Measurements from ENCODE around the gene SGCD.

The SGCD gene

GRCh38 chr5:156589946-156590216 is 262.9 kb downstream of the SGCD start:
- no peak overlapping the region for H3K4me3 ChIP-seq (ENCODE audit: control insufficient read depth, low read depth, low read length)
- DNase-seq (ENCODE audit: low read depth): no peak
- no peak for TF ChIP-seq CTCF (IDR thresholded peaks at IDR 0.05; ENCODE audit: control insufficient read depth, insufficient read depth, low read depth, low read length, missing control alignments)

- no peak overlapping the region for H3K4me3 ChIP-seq (ENCODE audit: control insufficient read depth, low read depth, low read length)
- no peak for DNase-seq (ENCODE audit: low read depth)
- no peak for TF ChIP-seq CTCF (IDR thresholded peaks at IDR 0.05; ENCODE audit: control insufficient read depth, insufficient read depth, low read depth, low read length, missing control alignments)
Measured at GRCh38 chr5:156590978-156591377, 264.0 kb downstream of the SGCD start.

GRCh38 chr5:156591631-156592030 is 264.7 kb downstream of the SGCD start:
- H3K4me3 ChIP-seq (ENCODE audit: control insufficient read depth, low read depth, low read length): no peak overlapping the region
- TF ChIP-seq CTCF (IDR thresholded peaks at IDR 0.05; ENCODE audit: control insufficient read depth, insufficient read depth, low read depth, low read length, missing control alignments): no peak
- no peak for DNase-seq (ENCODE audit: low read depth)

GRCh38 chr5:156593546-156593945 is 266.6 kb downstream of the SGCD start:
- TF ChIP-seq CTCF (IDR thresholded peaks at IDR 0.05; ENCODE audit: control insufficient read depth, insufficient read depth, low read depth, low read length, missing control alignments): no peak
- DNase-seq (ENCODE audit: low read depth): no peak
- no peak overlapping the region for H3K4me3 ChIP-seq (ENCODE audit: control insufficient read depth, low read depth, low read length)

- DNase-seq (ENCODE audit: low read depth): no peak
- TF ChIP-seq CTCF (IDR thresholded peaks at IDR 0.05; ENCODE audit: control insufficient read depth, insufficient read depth, low read depth, low read length, missing control alignments): no peak
- no peak overlapping the region for H3K4me3 ChIP-seq (ENCODE audit: control insufficient read depth, low read depth, low read length)
Measured at GRCh38 chr5:156594406-156594805, 267.4 kb downstream of the SGCD start.

- no peak for DNase-seq (ENCODE audit: low read depth)
- no peak overlapping the region for H3K4me3 ChIP-seq (ENCODE audit: control insufficient read depth, low read depth, low read length)
- no peak for TF ChIP-seq CTCF (IDR thresholded peaks at IDR 0.05; ENCODE audit: control insufficient read depth, insufficient read depth, low read depth, low read length, missing control alignments)
Measured at GRCh38 chr5:156595132-156595787, 268.3 kb downstream of the SGCD start.

- no peak overlapping the region for H3K4me3 ChIP-seq (ENCODE audit: control insufficient read depth, low read depth, low read length)
- no peak for DNase-seq (ENCODE audit: low read depth)
- TF ChIP-seq CTCF (IDR thresholded peaks at IDR 0.05; ENCODE audit: control insufficient read depth, insufficient read depth, low read depth, low read length, missing control alignments): no peak
Measured at GRCh38 chr5:156597276-156597675, 270.3 kb downstream of the SGCD start.
